ENCODE data around the gene FDCSP.
"Not testable (repeated sequence)": the region's sequence is repeated elsewhere in the genome, so short reads cannot be mapped to it uniquely, and the experiment has no call there.

Gene FDCSP

GRCh38 chr4:70225824-70226223 lies at the start of gene FDCSP:
TSS of gene FDCSP (plus strand) at chr4:70226124. CDS start at chr4:70231195, 5,071 bp downstream.
- DNase-seq, result no peak

GRCh38 chr4:70177090-70177489 lies 48.8 kb upstream of the FDCSP start:
- no peak for DNase-seq

- DNase-seq, result no peak
Observed at GRCh38 chr4:70178075-70178660, 47.8 kb upstream of the FDCSP start.

- DNase-seq, result no peak
Observed at GRCh38 chr4:70179811-70180210, 46.1 kb upstream of the FDCSP start.

GRCh38 chr4:70181864-70182263 lies 44.1 kb upstream of the FDCSP start:
- DNase-seq, result no peak

- DNase-seq, result no peak
Observed at GRCh38 chr4:70182517-70183167, 43.3 kb upstream of the FDCSP start.

- DNase-seq, result no peak
Observed at GRCh38 chr4:70183168-70183939, 42.6 kb upstream of the FDCSP start.

GRCh38 chr4:70183940-70184246 lies 42.0 kb upstream of the FDCSP start:
- DNase-seq, result no peak

GRCh38 chr4:70187216-70187615 lies 38.7 kb upstream of the FDCSP start:
- DNase-seq, result no peak

- no peak for DNase-seq
Observed at GRCh38 chr4:70190579-70190978, 35.3 kb upstream of the FDCSP start.

GRCh38 chr4:70191647-70192046 lies 34.3 kb upstream of the FDCSP start:
- no peak for DNase-seq

GRCh38 chr4:70192895-70193294 lies 33.0 kb upstream of the FDCSP start:
- DNase-seq, result no peak

GRCh38 chr4:70195425-70195824 lies 30.5 kb upstream of the FDCSP start, which contains the start of gene ODAM:
TSS of gene ODAM (plus strand) at chr4:70195725. CDS start at chr4:70196544, 819 bp downstream.
- no peak for DNase-seq

GRCh38 chr4:70196857-70197256 lies 29.1 kb upstream of the FDCSP start:
- no peak for DNase-seq

GRCh38 chr4:70197842-70198241 lies 28.1 kb upstream of the FDCSP start:
- no peak for DNase-seq

- no peak for DNase-seq
Observed at GRCh38 chr4:70203601-70204000, 22.3 kb upstream of the FDCSP start.

GRCh38 chr4:70212752-70213151 lies 13.2 kb upstream of the FDCSP start:
- not testable (repeated sequence) for DNase-seq

GRCh38 chr4:70216109-70216508 lies 9.8 kb upstream of the FDCSP start:
- DNase-seq, result not testable (repeated sequence)

- not testable (repeated sequence) for DNase-seq
Observed at GRCh38 chr4:70216550-70216949, 9.4 kb upstream of the FDCSP start.

- not testable (repeated sequence) for DNase-seq
Observed at GRCh38 chr4:70221389-70221788, 4.5 kb upstream of the FDCSP start.

- not testable (repeated sequence) for DNase-seq
Observed at GRCh38 chr4:70221818-70222217, 4.1 kb upstream of the FDCSP start.

- DNase-seq, result no peak
Observed at GRCh38 chr4:70236125-70236524, 10.2 kb downstream of the FDCSP start.

GRCh38 chr4:70239131-70239883 lies 13.4 kb downstream of the FDCSP start:
- no peak for DNase-seq
